GM12801 (cell line): ENCODE results near the gene SH3D19.

Experiments
- CTCF ChIP-seq: IDR thresholded peaks from one replicate; pipeline ENCODE4 v1.5.1; 2011; ENCODE audit warnings: control low read depth; ENCODE audit not compliant: insufficient read length; ENCODE audit errors: extremely low read depth

Gene SH3D19

DNA sequence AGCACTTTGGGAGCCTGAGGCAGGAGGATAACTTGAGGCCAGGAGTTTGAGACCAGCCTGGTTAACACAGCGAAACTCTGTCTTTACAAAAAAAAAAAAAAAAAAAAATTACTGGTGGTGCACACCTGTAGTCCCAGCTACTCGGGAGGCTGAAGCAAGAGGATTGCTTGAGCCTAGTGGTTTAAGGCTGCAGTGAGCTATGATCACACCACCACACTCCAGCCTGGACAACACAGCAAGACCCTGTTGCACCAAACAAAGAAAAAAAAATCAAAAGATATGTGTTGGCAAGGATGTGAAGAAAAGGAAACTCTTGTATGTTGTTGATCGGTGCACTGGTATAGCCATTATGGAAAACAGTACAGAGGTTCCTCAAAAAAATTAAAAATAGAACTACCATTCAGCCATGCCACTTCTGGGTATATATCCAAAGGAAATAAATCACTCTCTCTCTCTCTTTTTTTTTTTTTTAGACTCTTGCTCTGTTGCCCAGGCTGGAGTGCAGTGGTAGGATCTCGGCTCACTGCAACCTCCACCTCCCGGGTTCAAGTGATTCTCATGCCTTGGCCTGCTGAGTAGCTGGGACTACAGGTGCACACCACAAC, 15.2 kb downstream of the SH3D19 start:
- no peak for TF ChIP-seq CTCF

DNA sequence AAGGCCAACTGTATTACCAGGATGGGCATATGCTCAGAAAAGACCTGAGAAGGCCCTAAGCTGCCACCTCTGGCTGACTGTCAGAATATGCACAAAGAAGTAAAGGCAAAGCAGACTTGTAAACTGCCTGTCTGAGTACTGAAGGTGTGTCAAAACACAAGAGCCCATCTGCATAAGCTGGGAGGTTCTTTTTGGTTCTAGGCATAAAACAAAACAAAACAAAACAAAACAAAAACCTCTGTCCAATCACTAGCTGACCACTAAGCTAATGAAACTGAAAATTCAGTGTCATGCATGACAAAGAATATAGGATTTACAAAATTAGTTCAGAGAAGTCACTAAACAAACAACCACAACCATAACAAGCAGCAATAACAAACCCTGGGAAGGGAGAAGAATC, 20.6 kb downstream of the SH3D19 start:
- no peak for TF ChIP-seq CTCF

DNA sequence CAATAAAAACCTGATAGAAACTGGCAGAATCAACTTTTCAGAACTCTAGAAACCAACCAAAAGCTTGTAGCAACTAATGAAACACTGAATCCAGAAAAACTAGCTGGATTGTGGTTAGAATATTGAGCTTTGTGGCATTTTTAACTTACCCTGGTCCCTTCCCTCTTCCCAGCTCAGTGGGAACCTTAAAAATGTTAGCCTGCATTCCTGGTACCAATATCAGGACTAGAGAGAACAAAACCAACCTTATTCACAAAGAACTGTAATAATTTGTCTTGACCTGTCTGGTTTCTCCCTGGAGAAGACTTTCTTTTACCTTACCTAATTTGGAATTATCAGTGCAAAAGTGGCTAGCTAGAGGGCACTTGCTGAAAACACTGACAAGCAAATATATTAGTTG, 21.2 kb downstream of the SH3D19 start:
- no peak for TF ChIP-seq CTCF

GRCh38 chr4:151302432-151302831, 23.0 kb downstream of the SH3D19 start:
- no peak for TF ChIP-seq CTCF

GRCh38 chr4:151297170-151297569, 28.2 kb downstream of the SH3D19 start:
- no peak for TF ChIP-seq CTCF

DNA sequence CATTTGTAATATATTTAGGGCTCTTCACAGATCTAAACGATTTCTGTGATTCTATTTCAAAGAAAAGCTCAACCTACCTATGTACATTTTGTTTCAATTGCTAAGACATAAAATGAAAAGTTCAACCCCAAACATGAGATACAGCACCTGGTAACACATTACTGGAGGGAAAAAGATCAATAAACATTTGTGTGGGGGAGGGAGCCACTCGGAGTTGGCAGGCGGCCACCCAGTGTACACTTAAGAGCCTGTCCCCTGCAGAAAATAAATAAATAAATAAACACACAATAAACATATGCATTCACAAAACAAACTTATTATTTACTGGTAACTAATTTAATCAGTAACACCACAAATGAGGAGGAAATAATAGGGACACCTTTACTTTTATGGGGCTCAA, 29.2 kb downstream of the SH3D19 start:
- TF ChIP-seq CTCF = no peak

DNA sequence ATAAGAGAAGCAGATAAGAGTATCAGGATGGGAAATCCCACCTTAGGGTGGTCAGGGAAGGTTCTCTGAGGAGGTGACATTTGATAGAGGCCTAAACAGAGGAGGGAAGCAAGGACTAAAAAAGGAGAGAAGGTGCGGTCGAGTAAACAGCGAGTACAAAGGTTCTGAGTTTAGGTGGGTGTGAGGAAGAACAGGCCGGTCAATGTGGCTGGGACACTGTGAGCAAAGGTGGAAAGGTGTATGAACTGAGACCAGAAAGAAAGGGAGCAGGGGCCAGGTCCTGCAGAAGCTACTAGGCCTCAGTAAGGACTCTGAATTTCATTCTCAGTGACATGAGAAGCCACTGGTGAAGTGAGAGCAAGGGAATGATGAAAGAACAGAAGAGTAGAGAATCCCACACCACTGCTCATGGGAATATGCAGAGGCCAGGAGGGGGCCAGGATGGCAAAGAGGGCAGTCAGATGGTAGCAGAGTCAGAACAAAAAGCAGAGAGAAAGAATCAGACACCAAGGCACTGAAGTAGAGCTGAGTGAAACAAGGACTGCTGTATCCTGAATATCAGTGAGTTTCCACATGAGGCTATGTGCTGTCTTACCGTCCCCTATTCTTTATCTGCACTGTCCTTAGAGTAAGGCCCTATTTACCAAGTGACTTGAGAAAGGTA, 30.4 kb downstream of the SH3D19 start:
- no peak for TF ChIP-seq CTCF
